ENCODE data around the gene CLCN2.

GRCh38 chr3:184380185-184380626 is 18.8 kb upstream of the CLCN2 start:
- TF ChIP-seq CTCF (IDR thresholded peaks at IDR 0.05; ENCODE audit: insufficient read depth, low read length) (no peak), SPI1 (IDR thresholded peaks at IDR 0.05; ENCODE audit: borderline replicate concordance, low read depth) (no peak)
